GM21360 (cell line): ENCODE measurements around the gene ABCE1.

Experiments used
- ATAC-seq: cut with Tn5 transposase; IDR thresholded peaks from one replicate; pipeline ENCODE4 v1.9.1; 2021; ENCODE audit warnings: mild to moderate bottlenecking, moderate library complexity; ENCODE audit not compliant: unreplicated experiment

ABCE1 gene

DNA sequence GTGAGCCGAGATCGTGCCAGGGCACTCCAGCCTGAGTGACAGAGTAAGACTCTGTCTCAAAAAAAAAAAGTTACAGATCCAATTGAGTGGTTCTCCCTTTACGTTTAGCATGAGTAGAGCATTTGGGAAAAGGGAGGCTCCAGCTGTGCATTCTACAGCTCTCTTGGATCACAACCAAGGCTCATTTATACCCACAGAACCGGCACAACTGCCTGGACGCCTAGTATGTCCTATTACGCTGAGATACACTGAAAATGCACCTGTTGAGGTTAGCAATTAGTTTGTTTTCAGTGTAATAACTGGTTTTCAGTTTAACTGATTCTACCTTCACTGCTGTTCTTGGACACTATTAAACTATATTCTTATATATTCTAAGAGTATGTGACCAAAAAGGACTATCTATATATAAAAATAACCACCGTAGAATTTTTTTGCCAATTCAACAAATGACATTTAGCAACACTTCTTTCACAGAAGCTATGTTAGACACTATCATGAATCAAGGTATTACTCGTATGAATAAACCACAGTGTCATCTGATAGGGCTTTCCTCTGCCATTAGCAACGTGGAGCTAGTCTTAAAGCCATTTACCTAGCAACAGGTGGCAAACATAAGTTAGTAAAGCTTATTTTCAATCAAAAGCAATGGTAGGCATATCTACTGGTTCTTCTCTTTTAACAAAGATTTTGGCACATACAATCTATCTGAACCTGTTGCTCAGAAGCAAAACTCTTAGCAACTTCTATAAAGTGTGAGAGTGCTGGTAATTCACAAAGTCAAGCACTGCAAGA lies 78.7 kb downstream of the ABCE1 start:
- no peak for ATAC-seq

DNA sequence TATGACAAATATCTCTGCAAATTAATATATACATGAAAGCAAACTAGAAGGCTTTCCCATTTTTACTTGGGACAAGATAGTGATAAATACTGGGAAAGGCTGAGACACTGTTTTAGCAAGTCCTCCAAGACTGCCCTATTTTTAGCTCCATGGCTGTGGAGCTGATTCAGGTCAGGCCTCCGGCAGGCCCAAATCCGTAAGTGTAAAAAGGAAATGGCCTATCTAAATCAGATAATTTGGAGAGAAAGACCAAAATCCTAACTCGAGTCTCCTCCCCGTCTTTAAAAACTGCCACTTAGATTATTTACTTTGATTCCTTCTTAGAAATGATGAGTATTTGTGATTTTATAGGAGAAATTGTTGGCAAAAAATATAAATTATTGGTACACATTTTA lies 79.4 kb downstream of the ABCE1 start:
- no peak for ATAC-seq

DNA sequence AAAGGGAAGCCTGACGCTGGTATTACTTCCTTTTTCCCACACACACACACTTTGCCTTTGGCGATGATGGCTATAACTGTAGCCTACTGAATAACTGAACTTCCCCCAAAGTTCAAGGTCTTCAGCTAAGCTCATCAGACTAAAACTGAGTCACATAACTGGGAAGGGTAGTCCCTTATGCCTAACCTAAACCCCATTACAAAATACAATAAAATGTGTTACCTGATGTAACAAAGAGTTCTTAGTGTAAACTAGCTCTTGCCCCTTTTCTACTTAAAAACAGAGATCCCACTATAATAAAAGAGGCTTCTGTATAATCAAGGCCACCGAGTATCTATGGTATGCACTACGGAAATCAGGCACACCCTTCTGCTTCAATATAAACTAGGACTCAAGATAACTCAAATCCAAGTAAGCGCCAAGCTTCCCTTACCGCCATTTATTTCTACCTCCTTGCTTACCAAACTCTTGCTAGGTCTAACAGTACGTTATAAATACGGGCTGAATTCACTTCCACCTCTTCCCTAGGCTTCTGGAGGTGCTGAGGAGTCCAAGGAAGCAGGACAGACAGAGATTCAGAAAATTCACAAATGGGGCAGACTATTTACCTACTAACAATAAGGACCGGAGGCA lies 79.9 kb downstream of the ABCE1 start:
- no peak for ATAC-seq

DNA sequence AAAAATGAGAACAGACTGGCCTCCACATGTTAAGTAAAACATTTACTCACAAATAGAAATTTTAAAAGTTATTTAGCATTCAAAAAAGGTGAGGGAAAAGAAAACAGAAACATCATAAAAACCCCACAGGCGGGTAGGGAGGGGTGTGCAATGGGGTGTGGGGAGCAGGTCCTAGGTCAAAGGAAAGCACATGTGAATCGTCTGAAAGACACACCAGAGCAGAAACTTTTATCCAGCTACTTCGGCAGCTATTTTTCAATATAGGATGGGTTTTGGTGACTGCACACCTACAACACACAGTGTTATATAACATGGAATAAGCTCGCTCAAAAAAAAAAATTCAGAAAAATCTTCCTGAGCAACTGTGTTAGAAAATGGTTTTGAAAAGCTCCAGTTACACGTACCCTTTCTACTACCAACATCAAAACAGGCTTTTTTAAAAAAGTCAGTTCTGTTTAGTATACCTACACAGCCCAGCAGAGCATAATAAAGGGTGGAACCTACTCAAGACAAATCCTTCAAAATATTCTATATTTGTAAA lies 80.7 kb downstream of the ABCE1 start:
- no peak for ATAC-seq
